K562 (cell line): ENCODE data around the gene S100A4. TPM values are rescaled to one million over a fixed set of nuclear protein-coding genes. Genes with fewer than 3 reads are reported as not detected.

Source experiments
- COPS2 ChIP-seq: fragments of 450-650 bp; conservative IDR thresholded peaks from 2 replicates; pipeline ENCODE4 v1.6.1; 2016; ENCODE audit warnings: mild to moderate bottlenecking, moderate library complexity
- CSDE1 ChIP-seq, 2 experiments: fragments of 450-650 bp; IDR thresholded peaks; 2 replicates each; pipeline ENCODE4 v1.6.1; 2016; ENCODE audit warnings: mild to moderate bottlenecking in 1 of 2
- E2F4 ChIP-seq: sonication (generic); formaldehyde crosslinking; IDR thresholded peaks from 2 replicates; pipeline ENCODE4 v1.8.0; 2022; ENCODE audit warnings: mild to moderate bottlenecking, low read depth, missing genetic modification reagents
- EP400 ChIP-seq: fragments of 450-650 bp; IDR thresholded peaks from 2 replicates; pipeline ENCODE4 v1.6.1; 2017; ENCODE audit warnings: antibody characterized with exemption, mild to moderate bottlenecking, moderate library complexity
- ESRRA ChIP-seq: fragments of 450-650 bp; IDR thresholded peaks from 2 replicates; pipeline ENCODE4 v1.6.1; 2014; ENCODE audit warnings: low read depth, mild to moderate bottlenecking, moderate library complexity, borderline replicate concordance
- GATAD2B ChIP-seq: fragments of 450-650 bp; IDR thresholded peaks from 2 replicates; pipeline ENCODE4 v1.6.1; 2017; ENCODE audit warnings: mild to moderate bottlenecking, borderline replicate concordance
- HEY1 ChIP-seq: fragments of 250-450 bp; sonication (Bioruptor Pico); IDR thresholded peaks from 2 replicates; pipeline ENCODE4 v1.5.0; 2020; ENCODE audit warnings: mild to moderate bottlenecking, moderate library complexity, borderline replicate concordance
- KLF13 ChIP-seq: fragments of 450-650 bp; IDR thresholded peaks from 2 replicates; pipeline ENCODE4 v1.6.1; 2016; ENCODE audit warnings: missing genetic modification characterization, low read depth, mild to moderate bottlenecking, missing compliant biosample characterization, moderate library complexity, borderline replicate concordance
- MTF1 ChIP-seq: fragments of 250-450 bp; sonication (Bioruptor Pico); IDR thresholded peaks from 2 replicates; pipeline ENCODE4 v1.9.0; 2021; ENCODE audit warnings: moderate library complexity, mild to moderate bottlenecking, inconsistent platforms, borderline replicate concordance
- NR4A1 ChIP-seq, 2 experiments: fragments of 250-450 bp in 1 of 2; fragments of 450-650 bp in 1 of 2; sonication (Bioruptor Pico) in 1 of 2; IDR thresholded peaks; 2 replicates each; pipeline versions ENCODE4 v1.4.0 to v1.6.1; 2016 to 2020; ENCODE audit warnings: mild to moderate bottlenecking in 2 of 2, missing compliant biosample characterization in 1 of 2, missing genetic modification characterization in 1 of 2, moderate library complexity in 1 of 2
- PRMT5 ChIP-seq: sonication (generic); formaldehyde crosslinking; IDR thresholded peaks from 2 replicates; pipeline ENCODE4 v1.5.0; 2020; ENCODE audit warnings: missing genetic modification reagents
- SAFB ChIP-seq: fragments of 200-400 bp; formaldehyde crosslinking; IDR thresholded peaks from 2 replicates; pipeline ENCODE4 v1.6.1; 2017; ENCODE audit warnings: low read depth, low read length, borderline replicate concordance
- SMARCA5 ChIP-seq: fragments of 450-650 bp; IDR thresholded peaks from 2 replicates; pipeline ENCODE4 v1.6.1; 2016
- SOX6 ChIP-seq: fragments of 450-650 bp; IDR thresholded peaks from 2 replicates; pipeline ENCODE4 v1.6.1; 2014; ENCODE audit warnings: mild to moderate bottlenecking
- STAT5A ChIP-seq: IDR thresholded peaks from 2 replicates; pipeline ENCODE4 v1.6.1; 2012; ENCODE audit warnings: low read length, inconsistent platforms, borderline replicate concordance
- TGIF2 ChIP-seq: sonication (generic); formaldehyde crosslinking; IDR thresholded peaks from 2 replicates; pipeline ENCODE4 v1.8.1; 2022; ENCODE audit warnings: mild to moderate bottlenecking, missing genetic modification reagents, moderate library complexity
- ZHX1 ChIP-seq: fragments of 150-350 bp; conservative IDR thresholded peaks from 2 replicates; pipeline ENCODE4 v1.6.1; 2014; ENCODE audit warnings: low read length
- ZNF561 ChIP-seq: fragments of 450-650 bp; formaldehyde crosslinking; conservative IDR thresholded peaks from 2 replicates; pipeline ENCODE4 v1.4.0; 2020; ENCODE audit warnings: mild to moderate bottlenecking, moderate library complexity
- polyA plus RNA-seq, 8 experiments: library from polyadenylated mRNA; depleted of rRNA in 4 of 8; stranded (reverse) in 5 of 8; unstranded in 3 of 8; fragments of >200 nt; fragmentation: Nextera tagmentation in 2 of 8; fragmentation: Illumina TruSeq in 1 of 8; extraction: Ambion mirVana in 2 of 8; extraction: Trizol in 1 of 8; gene quantifications; 2 replicates each; pipeline versions ENCODE4 v1.2.1 to v1.2.3, GENCODE V29; 2011 to 2014; ENCODE audit warnings: inconsistent platforms in 1 of 8, missing spikeins in 1 of 8
- total RNA-seq, 7 experiments: library from RNA; depleted of rRNA in 6 of 7; stranded (reverse); fragments of >200 nt in 6 of 7; fragmentation: Illumina TruSeq in 2 of 7; extraction: Trizol in 2 of 7; gene quantifications; 2 replicates each; pipeline versions ENCODE4 v1.2.1 to v1.2.3, GENCODE V29; 2011 to 2021; ENCODE audit warnings: low replicate concordance in 1 of 7
- TF ChIP-seq, protein P1 (sequence below): fragments of 450-650 bp; formaldehyde crosslinking; IDR thresholded peaks from 2 replicates; pipeline ENCODE4 v1.4.0; 2020; ENCODE audit warnings: mild to moderate bottlenecking, moderate library complexity
- TF ChIP-seq, protein P2 (sequence below), 2 experiments: IDR thresholded peaks in 1 of 2; conservative IDR thresholded peaks in 1 of 2; 2 replicates each; pipeline ENCODE4 v1.6.1; 2016; ENCODE audit warnings: low read depth in 2 of 2, mild to moderate bottlenecking in 1 of 2, missing compliant biosample characterization in 1 of 2, missing genetic modification characterization in 1 of 2, moderate library complexity in 1 of 2

The S100A4 gene
- total and polyA plus RNA-seq, 9 of the 15 experiments (the other 6 are each of a cell fraction or from before 2014, with no cell fraction given), result 3.7 to 20.1 (median 11.2) TPM

DNA sequence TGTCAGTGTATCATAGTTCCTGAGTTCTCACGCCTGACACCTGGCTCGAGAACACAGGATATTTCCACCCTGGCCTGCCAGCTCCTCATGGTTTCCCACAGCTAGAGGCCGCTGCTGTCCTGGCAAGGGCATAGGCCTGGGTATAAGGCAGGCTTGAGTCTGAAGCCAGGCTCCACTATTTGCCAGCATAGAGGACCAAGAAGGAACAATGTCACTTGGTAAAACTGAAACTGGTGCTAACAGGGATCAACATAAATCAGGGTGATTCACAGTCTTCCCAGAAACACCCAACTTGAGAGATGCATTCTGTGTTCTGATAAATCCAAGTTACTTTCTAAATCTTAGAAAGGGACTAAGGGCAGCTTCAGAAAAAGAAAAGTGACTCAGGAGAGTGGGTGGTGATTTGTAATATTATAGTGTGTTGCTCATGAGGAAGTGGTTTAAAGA is 27.0 kb upstream of the S100A4 start (continued):
- TF ChIP-seq PRMT5 (no peak), E2F4 (CRISPR knock-in tag) (no peak), EP400 (0 out of 2 replicates have a peak, but pooled peaks have one; percentile 12), STAT5A (no peak), SOX6 (no peak), CSDE1 (IDR thresholded peaks at IDR 0.05) (no peak), GATAD2B (no peak), MTF1 (CRISPR knock-in tag) (no peak), ZNF561 (CRISPR knock-in tag) (no peak), ESRRA (no peak), KLF13 (no peak), COPS2 (no peak), SMARCA5 (no peak), HEY1 (CRISPR knock-in tag) (no peak), NR4A1 (CRISPR knock-in tag; IDR thresholded peaks at IDR 0.05) (no peak), NR4A1 (tag; IDR thresholded peaks at IDR 0.05) (no peak), TGIF2 (CRISPR knock-in tag) (no peak), ZHX1 (no peak), SAFB (no peak)
- TF ChIP-seq, protein P1, sequence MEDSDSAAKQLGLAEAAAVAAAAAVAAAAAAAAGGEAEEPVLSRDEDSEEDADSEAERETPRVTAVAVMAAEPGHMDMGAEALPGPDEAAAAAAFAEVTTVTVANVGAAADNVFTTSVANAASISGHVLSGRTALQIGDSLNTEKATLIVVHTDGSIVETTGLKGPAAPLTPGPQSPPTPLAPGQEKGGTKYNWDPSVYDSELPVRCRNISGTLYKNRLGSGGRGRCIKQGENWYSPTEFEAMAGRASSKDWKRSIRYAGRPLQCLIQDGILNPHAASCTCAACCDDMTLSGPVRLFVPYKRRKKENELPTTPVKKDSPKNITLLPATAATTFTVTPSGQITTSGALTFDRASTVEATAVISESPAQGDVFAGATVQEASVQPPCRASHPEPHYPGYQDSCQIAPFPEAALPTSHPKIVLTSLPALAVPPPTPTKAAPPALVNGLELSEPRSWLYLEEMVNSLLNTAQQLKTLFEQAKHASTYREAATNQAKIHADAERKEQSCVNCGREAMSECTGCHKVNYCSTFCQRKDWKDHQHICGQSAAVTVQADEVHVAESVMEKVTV, result peak; percentile 65
- TF ChIP-seq, protein P2, sequence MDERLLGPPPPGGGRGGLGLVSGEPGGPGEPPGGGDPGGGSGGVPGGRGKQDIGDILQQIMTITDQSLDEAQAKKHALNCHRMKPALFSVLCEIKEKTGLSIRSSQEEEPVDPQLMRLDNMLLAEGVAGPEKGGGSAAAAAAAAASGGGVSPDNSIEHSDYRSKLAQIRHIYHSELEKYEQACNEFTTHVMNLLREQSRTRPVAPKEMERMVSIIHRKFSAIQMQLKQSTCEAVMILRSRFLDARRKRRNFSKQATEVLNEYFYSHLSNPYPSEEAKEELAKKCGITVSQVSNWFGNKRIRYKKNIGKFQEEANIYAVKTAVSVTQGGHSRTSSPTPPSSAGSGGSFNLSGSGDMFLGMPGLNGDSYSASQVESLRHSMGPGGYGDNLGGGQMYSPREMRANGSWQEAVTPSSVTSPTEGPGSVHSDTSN (CRISPR knock-in tag; IDR thresholded peaks at IDR 0.05; ENCODE audit: low read depth), result no peak
- TF ChIP-seq, protein P2 (tag; conservative IDR thresholded peaks at IDR 0.05; ENCODE audit: low read depth), result no peak
